DOHH2 (cell line): ENCODE measurements around the gene NEURL3.

ENCODE experiments used
- H3F3A ChIP-seq: fragments of 200-600 bp; sonication (generic), shearing (Covaris generic); 2 replicates; pipeline ENCODE4 v1.6.0; 2016; ENCODE audit warnings: antibody characterized with exemption, mild to moderate bottlenecking; ENCODE audit not compliant: control insufficient read depth, insufficient read depth
- H3K27ac ChIP-seq: fragments of 200-600 bp; sonication (generic); 2 replicates; pipeline ENCODE4 v1.5.1; 2014; ENCODE audit warnings: low read depth, mild to moderate bottlenecking, low read length, moderate library complexity
- H3K27me3 ChIP-seq: fragments of 200-600 bp; sonication (generic); 2 replicates; pipeline ENCODE4 v1.6.1; 2014; ENCODE audit warnings: mild to moderate bottlenecking, low read length, mixed read lengths; ENCODE audit not compliant: control insufficient read depth
- H3K36me3 ChIP-seq: fragments of 200-600 bp; sonication (generic); 2 replicates; pipeline ENCODE4 v1.6.1; 2014; ENCODE audit warnings: mild to moderate bottlenecking, low read length, moderate library complexity, mixed read lengths; ENCODE audit not compliant: control insufficient read depth
- H3K4me1 ChIP-seq: fragments of 200-600 bp; sonication (generic); 2 replicates; pipeline ENCODE4 v1.6.1; 2014; ENCODE audit warnings: mild to moderate bottlenecking, low read length, mixed read lengths; ENCODE audit not compliant: control insufficient read depth
- H3K4me2 ChIP-seq: fragments of 200-600 bp; sonication (generic); 2 replicates; pipeline ENCODE4 v1.6.0; 2014; ENCODE audit warnings: mild to moderate bottlenecking, low read length, moderate library complexity
- H3K4me3 ChIP-seq: fragments of 200-600 bp; sonication (generic); 2 replicates; pipeline ENCODE4 v1.5.1; 2014; ENCODE audit warnings: mild to moderate bottlenecking, low read length, mixed read lengths
- H3K79me2 ChIP-seq: fragments of 200-600 bp; sonication (generic); 2 replicates; pipeline ENCODE4 v1.6.1; 2014; ENCODE audit warnings: mild to moderate bottlenecking, low read length, mixed read lengths; ENCODE audit not compliant: control insufficient read depth
- H3K9me2 ChIP-seq: fragments of 200-600 bp; sonication (generic); replicated peaks from 2 replicates; pipeline ENCODE4 v1.6.1; 2014; ENCODE audit warnings: mild to moderate bottlenecking, low read length, mixed read lengths; ENCODE audit not compliant: control insufficient read depth
- H3K9me3 ChIP-seq: fragments of 200-600 bp; sonication (generic); 2 replicates; pipeline ENCODE4 v1.6.1; 2014; ENCODE audit warnings: antibody characterized with exemption, low read length, mixed read lengths; ENCODE audit not compliant: control insufficient read depth, insufficient read depth
- H4K20me1 ChIP-seq: fragments of 200-600 bp; sonication (generic); 2 replicates; pipeline ENCODE4 v1.6.0; 2014; ENCODE audit warnings: low read depth, mild to moderate bottlenecking, antibody characterized with exemption, low read length, moderate library complexity; ENCODE audit not compliant: control insufficient read depth, insufficient read depth
- EZH2phosphoT487 ChIP-seq: fragments of 200-600 bp; sonication (generic); IDR thresholded peaks from 2 replicates; pipeline ENCODE4 v1.6.1; 2017; ENCODE audit warnings: borderline replicate concordance, mild to moderate bottlenecking, antibody characterized with exemption, low read length, moderate library complexity, mixed read lengths
- TF ChIP-seq, protein P1 (sequence below): fragments of 200-600 bp; sonication (generic); IDR thresholded peaks from one replicate; pipeline ENCODE4 v1.5.1; 2014; ENCODE audit warnings: antibody characterized with exemption, mild to moderate bottlenecking, low read depth, low read length; ENCODE audit not compliant: poor library complexity, severe bottlenecking

The NEURL3 gene

DNA sequence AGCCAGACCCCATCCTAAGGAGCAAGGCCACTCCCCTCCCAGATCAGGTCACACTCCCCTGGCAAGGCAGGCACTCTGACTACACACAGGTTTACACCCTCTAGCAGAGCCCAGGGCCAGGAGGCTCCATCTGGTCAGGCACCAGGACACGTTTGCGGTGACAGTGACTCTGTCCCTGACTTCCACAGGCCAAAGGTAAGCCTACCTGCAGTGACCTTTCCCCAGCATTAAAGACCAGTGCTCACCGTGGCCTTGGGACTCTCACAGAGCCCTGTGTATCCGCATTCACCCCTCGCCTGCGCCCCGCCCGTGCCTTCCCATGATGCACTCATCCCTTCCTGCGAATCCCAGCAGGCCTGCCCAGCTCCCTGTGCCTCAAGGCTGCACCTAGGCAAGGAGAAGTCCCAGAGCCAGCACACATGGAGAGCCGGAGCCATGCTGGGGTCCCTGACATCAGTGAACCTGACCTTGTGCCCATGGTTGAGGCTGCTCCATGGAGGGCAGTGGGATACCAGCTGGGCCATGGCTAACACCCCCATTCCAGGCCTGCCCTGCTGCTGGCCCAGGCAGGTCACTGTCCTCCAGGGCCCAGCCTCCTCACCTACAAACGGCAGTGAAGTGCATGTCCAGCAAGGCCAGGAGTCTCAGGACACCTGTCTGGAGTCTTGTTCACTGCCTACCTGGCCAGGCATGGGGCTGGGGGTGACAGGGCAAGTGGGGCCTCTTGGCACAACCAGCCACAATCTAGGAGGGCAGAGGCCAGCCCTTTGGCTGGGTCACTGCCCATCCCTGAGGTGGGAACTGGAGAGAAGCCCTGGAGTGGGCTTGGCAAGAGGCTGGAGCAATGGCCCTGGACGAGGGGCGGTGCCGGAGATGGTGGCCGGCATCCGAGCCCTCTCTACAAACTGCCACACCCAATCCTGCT, 3.0 kb downstream of the NEURL3 start:
- H3K36me3 ChIP-seq: no peaks in the 10 kb centered on the region
- no peak overlapping the region for H3K4me3 ChIP-seq
- H3F3A ChIP-seq: no peaks in the 10 kb centered on the region
- H3K27ac ChIP-seq: no peak overlapping the region
- H3K27me3 ChIP-seq: peaks cover 28% of the 10 kb centered on the region
- no peaks in the 10 kb centered on the region for H3K9me2 ChIP-seq
- no peak overlapping the region for H3K4me2 ChIP-seq
- no peaks in the 10 kb centered on the region for H4K20me1 ChIP-seq
- H3K9me3 ChIP-seq: no peaks in the 10 kb centered on the region
- H3K79me2 ChIP-seq: no peaks in the 10 kb centered on the region
- TF ChIP-seq, protein P1, sequence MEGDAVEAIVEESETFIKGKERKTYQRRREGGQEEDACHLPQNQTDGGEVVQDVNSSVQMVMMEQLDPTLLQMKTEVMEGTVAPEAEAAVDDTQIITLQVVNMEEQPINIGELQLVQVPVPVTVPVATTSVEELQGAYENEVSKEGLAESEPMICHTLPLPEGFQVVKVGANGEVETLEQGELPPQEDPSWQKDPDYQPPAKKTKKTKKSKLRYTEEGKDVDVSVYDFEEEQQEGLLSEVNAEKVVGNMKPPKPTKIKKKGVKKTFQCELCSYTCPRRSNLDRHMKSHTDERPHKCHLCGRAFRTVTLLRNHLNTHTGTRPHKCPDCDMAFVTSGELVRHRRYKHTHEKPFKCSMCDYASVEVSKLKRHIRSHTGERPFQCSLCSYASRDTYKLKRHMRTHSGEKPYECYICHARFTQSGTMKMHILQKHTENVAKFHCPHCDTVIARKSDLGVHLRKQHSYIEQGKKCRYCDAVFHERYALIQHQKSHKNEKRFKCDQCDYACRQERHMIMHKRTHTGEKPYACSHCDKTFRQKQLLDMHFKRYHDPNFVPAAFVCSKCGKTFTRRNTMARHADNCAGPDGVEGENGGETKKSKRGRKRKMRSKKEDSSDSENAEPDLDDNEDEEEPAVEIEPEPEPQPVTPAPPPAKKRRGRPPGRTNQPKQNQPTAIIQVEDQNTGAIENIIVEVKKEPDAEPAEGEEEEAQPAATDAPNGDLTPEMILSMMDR: no peak
- TF ChIP-seq EZH2phosphoT487: no peak
- H3K4me1 ChIP-seq: no peaks in the 10 kb centered on the region

DNA sequence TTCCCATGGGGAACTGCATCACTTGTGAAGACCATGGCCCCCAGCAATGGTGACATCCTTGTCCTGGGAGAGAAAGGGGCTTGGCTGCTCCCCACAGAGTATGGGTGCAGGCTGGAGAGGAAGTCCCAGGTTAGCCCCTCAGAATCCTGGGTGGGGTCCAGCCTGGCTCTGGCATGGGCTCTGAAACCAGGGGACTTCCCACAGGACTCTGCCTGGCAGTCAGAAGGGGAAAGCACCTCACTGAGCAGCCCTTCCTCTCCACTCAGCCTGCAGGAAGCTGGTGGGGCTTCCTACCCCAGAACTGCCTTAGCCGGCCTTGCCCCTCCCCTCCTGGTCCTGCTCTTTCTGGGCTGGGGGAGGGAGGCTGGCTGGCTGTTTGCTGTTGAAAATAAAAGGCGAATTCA, 3.7 kb downstream of the NEURL3 start:
- H3K9me3 ChIP-seq: no peaks in the 10 kb centered on the region
- no peaks in the 10 kb centered on the region for H4K20me1 ChIP-seq
- H3K36me3 ChIP-seq: no peaks in the 10 kb centered on the region
- H3F3A ChIP-seq: no peaks in the 10 kb centered on the region
- H3K79me2 ChIP-seq: no peaks in the 10 kb centered on the region
- no peak overlapping the region for H3K4me3 ChIP-seq
- H3K4me1 ChIP-seq: no peaks in the 10 kb centered on the region
- H3K27me3 ChIP-seq: peaks cover 30% of the 10 kb centered on the region
- TF ChIP-seq EZH2phosphoT487: no peak
- TF ChIP-seq, protein P1: no peak
- H3K27ac ChIP-seq: no peak overlapping the region
- H3K4me2 ChIP-seq: no peak overlapping the region
- H3K9me2 ChIP-seq: no peaks in the 10 kb centered on the region

DNA sequence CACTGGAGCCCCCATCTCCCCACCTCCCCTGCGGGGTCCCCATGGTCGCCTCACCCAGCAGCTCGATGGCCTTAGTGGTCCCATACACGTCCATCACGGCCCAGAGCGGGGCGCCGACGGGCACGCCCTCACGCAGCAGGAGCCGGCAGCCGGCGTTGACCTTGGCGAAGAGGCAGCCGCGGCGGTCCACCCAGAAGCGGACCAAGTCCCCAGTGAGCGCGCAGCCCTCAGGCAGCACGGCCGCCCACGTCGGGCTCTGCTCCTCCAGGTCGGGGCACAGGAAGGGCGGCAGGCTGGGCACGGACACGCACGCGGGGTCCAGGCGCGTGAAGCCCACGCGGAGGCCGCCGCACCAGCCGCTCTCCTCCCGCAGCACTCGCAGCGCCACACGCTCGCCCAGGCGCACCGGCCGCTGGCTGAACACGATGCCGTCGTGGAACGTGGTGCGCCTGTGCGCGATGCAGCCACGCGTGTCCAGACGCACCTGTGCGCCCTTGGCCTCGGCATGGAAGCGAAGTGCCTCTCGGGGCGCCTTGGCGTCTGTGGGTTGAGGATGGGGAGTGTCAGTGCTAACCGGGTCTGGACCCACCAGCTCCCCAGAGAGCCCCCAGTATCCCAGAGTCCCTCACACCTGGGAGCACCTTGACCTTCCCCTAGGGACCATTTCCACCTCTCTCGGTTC, 4.6 kb downstream of the NEURL3 start:
- Histone ChIP-seq H3K79me2 (no peaks in the 10 kb centered on the region), H3K9me3 (no peaks in the 10 kb centered on the region), H3F3A (no peaks in the 10 kb centered on the region), H3K36me3 (no peaks in the 10 kb centered on the region), H3K4me1 (no peaks in the 10 kb centered on the region), H3K9me2 (no peaks in the 10 kb centered on the region), H3K27ac (no peak overlapping the region), H3K4me3 (no peak overlapping the region), H4K20me1 (no peaks in the 10 kb centered on the region), H3K4me2 (no peak overlapping the region), H3K27me3 (peaks cover 35% of the 10 kb centered on the region)
- TF ChIP-seq, protein P1: no peak
- TF ChIP-seq EZH2phosphoT487: no peak
